GM21360 (cell line): ENCODE results near the gene PPP2R3A.
A peak's percentile ranks its signal among the peaks of the same experiment; 100 is the strongest.
"Not testable (repeated sequence)": the region's sequence is repeated elsewhere in the genome, so short reads cannot be mapped to it uniquely, and the experiment has no call there.

ENCODE experiments used
- ATAC-seq: cut with Tn5 transposase; IDR thresholded peaks from one replicate; pipeline ENCODE4 v1.9.1; 2021; ENCODE audit warnings: mild to moderate bottlenecking, moderate library complexity; ENCODE audit not compliant: unreplicated experiment

The PPP2R3A gene

GRCh38 chr3:136078421-136079364 is 113.2 kb downstream of the PPP2R3A start:
- ATAC-seq = no peak

GRCh38 chr3:136083641-136084382 is 118.3 kb downstream of the PPP2R3A start:
- ATAC-seq = not testable (repeated sequence)

GRCh38 chr3:136085067-136085466 is 119.5 kb downstream of the PPP2R3A start:
- not testable (repeated sequence) for ATAC-seq

DNA sequence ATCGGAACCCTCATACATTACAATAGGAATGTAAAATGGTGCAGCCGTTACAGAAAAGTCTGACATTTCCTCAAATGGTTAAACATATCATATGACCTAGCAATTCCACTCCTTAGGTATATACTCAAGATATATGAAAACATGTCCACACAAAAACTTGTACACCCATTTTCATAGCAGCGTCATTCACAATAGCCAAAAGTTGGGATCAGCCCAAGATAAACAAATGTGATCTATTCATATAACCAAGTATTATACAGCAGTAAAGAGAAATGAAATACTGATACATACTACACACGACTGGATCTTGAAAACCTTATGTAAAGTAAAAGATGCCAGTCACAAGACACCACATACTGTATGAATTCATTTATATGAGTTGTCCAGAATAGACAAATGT is 128.2 kb downstream of the PPP2R3A start:
- no peak for ATAC-seq

DNA sequence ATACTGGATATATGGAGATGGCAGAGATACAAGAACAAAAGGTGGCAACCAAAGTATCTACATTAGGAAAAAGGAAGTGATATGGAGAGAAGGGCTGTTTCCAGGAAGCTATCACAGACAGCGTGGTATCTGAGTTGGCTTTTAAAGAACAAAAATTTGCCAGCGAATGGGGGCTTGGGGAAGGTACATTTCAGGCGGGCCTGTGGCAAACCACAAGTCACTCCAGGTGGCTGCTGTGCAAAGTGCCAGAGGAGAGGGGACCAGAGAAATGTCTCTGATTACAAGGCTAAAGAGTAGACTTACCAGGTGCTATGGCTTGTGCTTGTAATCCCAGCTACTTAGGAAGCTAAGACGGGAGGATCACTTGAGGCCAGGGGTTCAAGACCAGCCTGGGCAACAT is 139.5 kb downstream of the PPP2R3A start:
- no peak for ATAC-seq

- ATAC-seq = no peak
Observed at GRCh38 chr3:136106101-136106500, 140.6 kb downstream of the PPP2R3A start.

DNA sequence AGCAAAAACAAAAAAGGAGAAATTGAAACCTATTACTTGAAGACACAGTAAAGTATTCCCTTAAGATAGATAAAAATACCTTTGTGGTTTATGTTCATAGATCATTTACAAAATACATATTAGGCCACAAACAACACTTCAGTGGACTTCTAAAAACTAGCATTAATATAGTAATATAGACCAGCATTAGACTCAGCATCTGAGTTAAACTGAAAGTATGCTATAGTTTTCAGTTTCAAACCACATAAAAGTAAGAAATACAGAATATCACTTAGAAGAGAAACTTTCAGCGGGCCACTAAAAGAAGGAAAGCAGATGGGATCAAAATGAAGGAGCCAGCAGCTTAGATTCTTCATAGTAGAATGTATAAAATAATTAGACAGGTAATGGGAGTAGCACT is 144.0 kb downstream of the PPP2R3A start:
- peak; percentile 88 for ATAC-seq

DNA sequence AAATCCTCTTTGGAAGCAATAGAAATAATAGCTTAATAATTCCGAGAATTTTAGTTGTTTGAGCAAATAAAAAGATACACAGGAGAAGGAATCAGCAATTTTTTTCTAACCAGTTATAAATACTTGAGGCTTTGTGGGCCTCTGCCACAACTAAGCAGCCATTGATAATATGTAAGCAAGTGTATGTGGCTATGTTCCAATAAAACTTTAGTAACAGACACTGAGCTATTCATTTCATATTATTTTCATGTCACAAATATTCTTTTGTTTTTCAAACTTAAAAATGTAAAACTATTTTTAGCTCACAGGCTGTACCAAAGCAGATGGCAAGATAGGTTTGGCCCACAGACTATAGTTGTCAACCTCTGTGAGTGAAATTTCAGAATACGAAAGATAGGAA is 145.0 kb downstream of the PPP2R3A start:
- ATAC-seq = no peak

GRCh38 chr3:136114421-136114820 is 148.9 kb downstream of the PPP2R3A start:
- no peak for ATAC-seq

DNA sequence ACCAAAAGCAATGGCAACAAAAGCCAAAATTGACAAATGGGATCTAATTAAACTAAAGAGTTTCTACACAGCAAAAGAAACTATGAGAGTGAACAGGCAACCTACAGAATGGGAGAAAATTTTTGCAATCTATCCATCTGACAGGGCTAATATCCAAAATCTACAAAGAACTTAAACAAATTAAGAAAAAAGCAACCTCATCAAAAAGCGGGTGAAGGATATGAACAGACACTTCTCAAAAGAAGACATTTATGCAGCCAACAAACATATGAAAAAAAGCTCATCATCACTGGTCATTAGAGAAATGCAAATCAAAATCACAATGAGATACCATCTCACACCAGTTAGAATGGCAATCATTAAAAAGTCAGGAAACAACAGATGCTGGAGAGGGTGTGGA is 153.8 kb downstream of the PPP2R3A start:
- not testable (repeated sequence) for ATAC-seq

DNA sequence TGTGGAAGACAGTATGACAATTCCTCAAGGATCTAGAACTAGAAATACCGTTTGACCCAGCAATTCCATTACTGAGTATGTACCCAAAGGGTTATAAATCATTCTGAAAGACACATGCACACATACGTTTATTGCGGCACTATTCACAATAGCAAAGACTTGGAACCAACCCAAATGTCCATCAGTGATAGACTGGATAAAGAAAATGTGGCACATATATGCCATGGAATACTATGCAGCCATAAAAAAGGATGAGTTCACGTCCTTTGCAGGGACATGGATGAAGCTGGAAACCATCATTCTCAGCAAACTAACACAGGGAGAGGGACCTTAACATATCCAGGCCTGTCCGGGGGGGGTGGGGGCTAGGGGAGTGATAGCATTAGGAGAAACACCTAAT is 154.3 kb downstream of the PPP2R3A start:
- not testable (repeated sequence) for ATAC-seq

GRCh38 chr3:136120373-136121348 is 155.1 kb downstream of the PPP2R3A start:
- no peak for ATAC-seq

DNA sequence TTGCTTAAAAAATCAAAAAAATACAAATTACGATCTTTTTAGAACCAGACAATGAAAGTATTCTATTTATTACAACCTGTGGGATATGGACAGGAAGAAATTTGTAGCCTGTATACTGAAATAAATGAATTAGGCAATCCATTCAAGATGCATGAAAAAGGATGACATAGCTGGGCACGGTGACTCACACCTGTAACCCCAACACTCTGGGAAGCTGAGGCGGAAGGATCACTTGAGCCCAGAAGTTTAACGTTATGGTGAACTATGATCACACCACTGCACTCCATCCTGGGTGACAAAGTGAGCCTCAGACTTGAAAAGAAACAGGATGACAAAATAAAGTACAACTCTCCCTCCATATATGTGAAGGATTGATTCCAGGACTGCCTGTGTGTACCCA is 156.5 kb downstream of the PPP2R3A start:
- ATAC-seq = no peak

DNA sequence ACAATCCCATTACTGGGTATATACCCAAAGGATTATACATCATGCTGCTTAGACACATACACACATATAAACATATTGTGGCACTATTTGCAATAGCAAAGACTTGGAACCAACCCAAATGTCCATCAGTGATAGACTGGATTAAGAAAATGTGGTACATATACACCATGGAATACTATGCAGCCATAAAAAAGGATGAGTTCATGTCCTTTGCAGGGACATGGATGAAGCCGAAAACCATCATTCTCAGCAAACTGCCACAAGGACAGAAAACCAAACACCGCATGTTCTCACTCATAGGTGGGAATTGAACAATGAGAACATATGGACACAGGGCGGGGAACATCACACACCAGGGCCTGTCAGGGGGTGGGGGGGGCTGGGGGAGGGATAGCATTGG is 166.1 kb downstream of the PPP2R3A start:
- ATAC-seq = not testable (repeated sequence)

DNA sequence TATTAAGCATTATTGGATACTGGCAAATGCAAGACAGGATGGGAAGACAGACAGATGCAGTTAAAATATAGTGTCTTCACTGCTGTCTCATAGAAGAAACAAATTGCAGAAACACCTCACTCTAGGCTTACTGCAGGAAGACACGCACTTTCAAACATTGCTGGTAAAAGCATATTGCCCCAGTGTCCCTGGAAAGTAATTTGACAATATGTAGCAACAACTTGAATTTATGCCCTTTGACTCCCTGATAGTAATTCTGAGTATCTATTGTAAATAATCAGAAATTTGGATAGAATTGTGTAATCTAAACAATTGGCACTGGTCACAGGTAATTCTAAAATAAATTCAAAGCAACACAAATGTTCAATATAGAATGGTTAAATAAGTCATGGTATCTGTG is 168.6 kb downstream of the PPP2R3A start:
- no peak for ATAC-seq

GRCh38 chr3:136135039-136135802 is 169.7 kb downstream of the PPP2R3A start:
- no peak for ATAC-seq

DNA sequence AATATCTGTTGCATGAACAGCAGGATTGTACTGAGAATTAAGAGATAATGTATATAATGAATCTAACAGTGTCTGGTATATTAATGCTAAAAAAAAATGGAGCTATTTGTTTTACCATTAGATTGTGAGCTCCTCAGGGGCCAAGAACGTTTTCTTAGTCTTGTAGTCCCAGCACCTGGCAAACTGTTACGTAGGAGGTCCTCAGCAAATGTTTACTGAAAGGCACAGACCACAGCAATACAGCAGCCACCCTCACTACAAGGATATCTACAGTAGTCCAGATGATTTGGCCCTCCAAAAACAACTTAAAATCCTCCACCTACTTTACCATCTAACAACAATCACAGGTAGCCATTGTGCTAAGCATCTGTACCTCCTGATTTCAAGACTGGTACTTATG is 170.9 kb downstream of the PPP2R3A start:
- no peak for ATAC-seq

DNA sequence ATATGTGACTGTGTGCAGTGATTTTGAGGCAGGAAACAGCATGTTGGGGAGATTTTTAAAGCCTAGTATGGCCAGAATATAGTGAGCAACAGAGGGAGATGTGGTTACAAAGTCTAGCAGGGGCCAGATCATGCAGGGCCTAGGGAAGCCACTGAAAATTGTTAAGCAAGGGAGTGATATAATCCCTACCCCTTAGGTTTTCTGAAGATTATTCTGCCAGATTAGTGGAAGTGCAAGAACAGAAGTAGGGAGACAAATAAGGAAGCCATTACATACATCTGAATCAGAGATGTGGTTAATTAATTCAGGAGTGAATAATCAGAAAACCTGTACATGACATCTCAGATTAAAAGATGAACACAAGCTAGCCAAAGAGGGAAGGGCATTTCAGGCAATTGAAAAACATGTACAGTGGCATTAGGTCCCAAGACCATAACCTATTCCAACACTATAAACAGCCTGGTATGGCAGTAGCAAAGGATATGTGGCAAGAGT is 175.8 kb downstream of the PPP2R3A start:
- no peak for ATAC-seq

DNA sequence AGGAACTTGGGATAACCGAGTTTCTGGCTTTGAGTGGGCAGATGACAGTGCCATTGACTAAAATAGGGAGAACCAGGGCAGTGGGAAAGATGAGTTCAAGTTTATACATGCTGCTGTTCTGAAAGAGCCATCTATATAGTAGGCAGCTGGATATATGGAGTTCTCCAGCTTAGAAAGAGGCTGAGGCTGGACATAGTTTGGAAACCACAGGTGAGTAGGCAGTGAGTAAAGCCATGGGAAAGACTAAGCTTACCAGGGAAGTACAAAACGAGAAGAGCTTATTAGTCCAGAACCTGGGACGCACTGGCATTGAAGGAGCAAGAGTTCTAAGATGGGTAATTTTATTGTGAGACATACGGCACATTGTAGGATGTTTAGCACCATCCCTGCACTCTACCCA is 176.4 kb downstream of the PPP2R3A start:
- no peak for ATAC-seq

DNA sequence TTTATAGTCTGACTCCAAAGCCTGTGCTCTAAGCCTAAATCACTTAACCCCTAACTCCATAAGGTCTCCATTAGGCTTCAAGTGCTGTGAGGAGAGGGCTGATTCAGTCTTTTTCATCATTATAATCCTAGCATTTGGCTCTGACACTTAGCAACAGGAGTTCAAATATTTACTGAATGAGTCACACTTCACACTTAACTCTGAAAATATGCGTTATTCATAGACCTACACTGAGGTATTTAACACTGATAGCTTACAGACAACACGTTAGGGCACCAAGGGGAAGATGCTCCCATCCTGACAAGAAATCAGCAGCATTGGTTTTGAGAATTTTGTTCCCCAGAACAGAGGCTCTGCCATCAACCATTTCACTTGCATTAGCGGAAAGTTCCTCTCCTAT is 177.1 kb downstream of the PPP2R3A start:
- no peak for ATAC-seq
